Fibroblast of lung (primary cell): ENCODE data around the gene EDN2. TPM values are rescaled to one million over a fixed set of nuclear protein-coding genes. Genes with fewer than 3 reads are reported as not detected.
A peak's percentile ranks its signal among the peaks of the same experiment; 100 is the strongest.

ENCODE experiments used
- DNase-seq, 2 donors: peaks; one replicate each; pipeline versions ENCODE4 v3.0.0 to v3.0.0-alpha.2; 2010; ENCODE audit warnings: low read depth in 2 of 2
- H2AFZ ChIP-seq: 2 replicates; pipeline ENCODE4 v1.5.1; 2012; ENCODE audit warnings: low read length, control low read depth, inconsistent platforms
- H3K27ac ChIP-seq: 2 replicates; pipeline ENCODE4 v1.5.1; 2011; ENCODE audit warnings: low read length, control low read depth; ENCODE audit not compliant: insufficient read depth
- H3K27me3 ChIP-seq: 2 replicates; pipeline ENCODE4 v1.5.1; 2011; ENCODE audit warnings: mild to moderate bottlenecking, low read length; ENCODE audit not compliant: control insufficient read depth, insufficient read depth
- H3K36me3 ChIP-seq: 2 replicates; pipeline ENCODE4 v1.5.1; 2011; ENCODE audit warnings: low read length; ENCODE audit not compliant: control insufficient read depth, insufficient read depth
- H3K4me1 ChIP-seq: 2 replicates; pipeline ENCODE4 v1.5.1; 2011; ENCODE audit warnings: low read length; ENCODE audit not compliant: control insufficient read depth, insufficient read depth; ENCODE audit errors: extremely low read depth
- H3K4me2 ChIP-seq: 2 replicates; pipeline ENCODE4 v1.5.1; 2011; ENCODE audit warnings: low read length, control low read depth; ENCODE audit not compliant: insufficient read depth; ENCODE audit errors: extremely low read depth
- H3K4me3 ChIP-seq, 4 experiments: fragments of 200-600 bp in 1 of 4; sonication (generic) in 1 of 4; replicated peaks in 1 of 4; 2 replicates each; pipeline ENCODE4 v1.5.1; 2011 to 2016; ENCODE audit warnings: low read length in 4 of 4, low read depth in 3 of 4, mild to moderate bottlenecking in 3 of 4, control low read depth in 2 of 4, inconsistent platforms in 1 of 4, mixed read lengths in 1 of 4; ENCODE audit not compliant: insufficient read depth in 1 of 4; ENCODE audit errors: control extremely low read depth in 1 of 4
- H3K79me2 ChIP-seq: 2 replicates; pipeline ENCODE4 v1.5.1; 2012; ENCODE audit warnings: mild to moderate bottlenecking, low read length, inconsistent platforms; ENCODE audit not compliant: control insufficient read depth, insufficient read depth
- H3K9ac ChIP-seq: 2 replicates; pipeline ENCODE4 v1.5.1; 2011; ENCODE audit warnings: mild to moderate bottlenecking, low read length, control low read depth; ENCODE audit not compliant: insufficient read depth
- H3K9me3 ChIP-seq: 2 replicates; pipeline ENCODE4 v1.5.1; 2012; ENCODE audit warnings: low read depth, low read length; ENCODE audit not compliant: control insufficient read depth, insufficient read depth
- H4K20me1 ChIP-seq: 2 replicates; pipeline ENCODE4 v1.5.1; 2011; ENCODE audit warnings: low read length; ENCODE audit not compliant: control insufficient read depth, insufficient read depth; ENCODE audit errors: extremely low read depth
- EZH2 ChIP-seq: IDR thresholded peaks from 2 replicates; pipeline ENCODE4 v1.5.1; 2012; ENCODE audit warnings: low read length, control low read depth, mild to moderate bottlenecking; ENCODE audit errors: missing control alignments
- polyA plus RNA-seq, 2 donors: library from polyadenylated mRNA; depleted of rRNA in 1 of 2; stranded (reverse) in 1 of 2; unstranded in 1 of 2; fragments of >200 nt; gene quantifications; 2 replicates each; pipeline ENCODE4 v1.2.1, GENCODE V29; 2011 to 2012; ENCODE audit warnings: missing spikeins in 1 of 2
- total RNA-seq: library from RNA; depleted of rRNA; stranded (reverse); fragments of >200 nt; gene quantifications from 2 replicates; pipeline ENCODE4 v1.2.1, GENCODE V29; 2014
- TF ChIP-seq, protein P1 (sequence below), 2 donors: IDR thresholded peaks in 1 of 2; conservative IDR thresholded peaks in 1 of 2; 1 replicate in 1 of 2; 2 replicates in 1 of 2; pipeline ENCODE4 v1.5.1; 2011 to 2012; ENCODE audit warnings: low read length in 2 of 2, control low read depth in 1 of 2, inconsistent platforms in 1 of 2, low read depth in 1 of 2, mild to moderate bottlenecking in 1 of 2

Gene EDN2
- total and polyA plus RNA-seq, 2 donors (not counting 1 experiment from before 2014, with no cell fraction given) = not detected

DNA sequence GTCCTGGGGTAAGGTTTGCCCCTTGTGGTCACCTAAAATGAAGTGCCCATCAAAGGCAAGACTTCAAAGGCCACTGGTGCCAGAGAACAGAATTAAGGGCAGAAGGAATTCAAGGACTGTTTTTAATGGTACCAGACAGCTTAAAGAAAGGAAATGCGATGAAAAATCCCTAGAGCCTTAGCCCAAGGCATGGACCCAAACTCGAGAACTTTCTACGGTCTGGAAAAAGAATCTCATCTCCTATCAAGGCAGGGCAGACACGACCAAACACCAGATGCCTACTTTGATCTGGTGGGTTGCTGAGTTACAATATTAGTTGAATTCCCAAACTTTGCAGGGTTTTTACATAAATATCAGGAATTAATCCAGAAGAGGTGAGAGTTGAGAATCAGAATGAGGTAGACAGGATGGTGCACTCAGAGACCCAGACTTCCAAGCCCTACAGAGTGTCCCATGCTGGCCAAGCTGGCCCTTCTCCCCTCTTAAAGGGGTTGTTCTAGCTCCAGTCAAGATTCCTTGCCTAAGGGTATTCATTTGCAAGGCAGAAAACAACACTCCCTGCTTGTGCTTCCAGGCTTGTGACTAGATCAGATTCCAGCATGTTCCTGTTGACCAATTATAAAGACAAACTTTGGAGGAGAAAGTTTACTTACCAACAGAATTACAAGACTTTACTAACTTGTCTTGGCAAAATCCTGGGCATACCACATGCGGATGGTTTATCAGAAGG lies 48.0 kb downstream of the EDN2 start:
- Histone ChIP-seq H3K4me2 (no peak overlapping the region), H2AFZ (no peak overlapping the region), H3K9me3 (no peaks in the 10 kb centered on the region), H3K79me2 (no peaks in the 10 kb centered on the region), H3K4me3 (no peak overlapping the region), H4K20me1 (no peaks in the 10 kb centered on the region), H3K36me3 (no peaks in the 10 kb centered on the region), H3K27me3 (peaks cover 2% of the 10 kb centered on the region), H3K9ac (no peak overlapping the region), H3K27ac (no peak overlapping the region), H3K4me1 (peaks cover 11% of the 10 kb centered on the region)
- DNase-seq = no peak
- TF ChIP-seq, protein P1, sequence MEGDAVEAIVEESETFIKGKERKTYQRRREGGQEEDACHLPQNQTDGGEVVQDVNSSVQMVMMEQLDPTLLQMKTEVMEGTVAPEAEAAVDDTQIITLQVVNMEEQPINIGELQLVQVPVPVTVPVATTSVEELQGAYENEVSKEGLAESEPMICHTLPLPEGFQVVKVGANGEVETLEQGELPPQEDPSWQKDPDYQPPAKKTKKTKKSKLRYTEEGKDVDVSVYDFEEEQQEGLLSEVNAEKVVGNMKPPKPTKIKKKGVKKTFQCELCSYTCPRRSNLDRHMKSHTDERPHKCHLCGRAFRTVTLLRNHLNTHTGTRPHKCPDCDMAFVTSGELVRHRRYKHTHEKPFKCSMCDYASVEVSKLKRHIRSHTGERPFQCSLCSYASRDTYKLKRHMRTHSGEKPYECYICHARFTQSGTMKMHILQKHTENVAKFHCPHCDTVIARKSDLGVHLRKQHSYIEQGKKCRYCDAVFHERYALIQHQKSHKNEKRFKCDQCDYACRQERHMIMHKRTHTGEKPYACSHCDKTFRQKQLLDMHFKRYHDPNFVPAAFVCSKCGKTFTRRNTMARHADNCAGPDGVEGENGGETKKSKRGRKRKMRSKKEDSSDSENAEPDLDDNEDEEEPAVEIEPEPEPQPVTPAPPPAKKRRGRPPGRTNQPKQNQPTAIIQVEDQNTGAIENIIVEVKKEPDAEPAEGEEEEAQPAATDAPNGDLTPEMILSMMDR (conservative IDR thresholded peaks at IDR 0.05 in 1 of 2, IDR thresholded peaks at IDR 0.05 in 1 of 2; ENCODE audit: low read depth in 1 of 2, low read length in 2 of 2) = no peak
- TF ChIP-seq EZH2 = no peak

DNA sequence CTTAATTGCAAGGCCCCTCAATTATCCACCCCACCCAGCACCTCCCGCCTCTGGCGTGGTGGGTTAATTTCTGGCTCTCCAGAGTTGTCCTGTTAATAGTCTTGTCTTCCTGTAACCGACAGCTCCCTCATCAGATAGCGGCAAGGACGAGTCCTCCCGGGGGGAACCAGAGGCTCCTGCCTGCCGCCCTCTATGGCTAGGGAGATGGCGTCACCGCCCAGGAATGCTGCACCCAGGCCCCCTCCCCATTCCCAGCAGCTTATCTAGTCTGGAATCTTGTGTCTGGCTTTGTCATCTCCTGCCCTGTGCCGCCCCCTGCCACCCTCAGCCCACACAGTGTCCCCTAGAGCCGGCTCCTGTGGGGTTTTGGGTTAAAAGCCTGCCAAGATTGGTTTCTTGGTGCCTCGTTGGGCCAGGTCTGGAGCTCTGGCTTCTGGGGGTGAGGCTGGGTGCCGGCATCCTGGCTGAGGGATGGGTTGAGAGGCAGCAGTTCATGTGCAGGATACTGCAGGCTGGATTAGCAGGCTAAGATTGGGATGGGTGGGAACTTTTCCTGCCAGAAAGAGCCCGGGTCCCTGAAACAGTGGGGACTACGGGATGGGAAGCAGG lies 48.8 kb downstream of the EDN2 start:
- H3K4me3 ChIP-seq = no peak overlapping the region
- peaks cover 2% of the 10 kb centered on the region for H3K27me3 ChIP-seq
- no peak overlapping the region for H3K27ac ChIP-seq
- H3K79me2 ChIP-seq = no peaks in the 10 kb centered on the region
- no peak overlapping the region for H2AFZ ChIP-seq
- H4K20me1 ChIP-seq = no peaks in the 10 kb centered on the region
- TF ChIP-seq EZH2 = no peak
- TF ChIP-seq, protein P1 (conservative IDR thresholded peaks at IDR 0.05 in 1 of 2, IDR thresholded peaks at IDR 0.05 in 1 of 2; ENCODE audit: low read depth in 1 of 2, low read length in 2 of 2) = no peak
- no peaks in the 10 kb centered on the region for H3K9me3 ChIP-seq
- peaks cover 11% of the 10 kb centered on the region for H3K4me1 ChIP-seq
- H3K4me2 ChIP-seq = no peak overlapping the region
- no peak overlapping the region for H3K9ac ChIP-seq
- H3K36me3 ChIP-seq = no peaks in the 10 kb centered on the region
- peak in 1 of 2 donors; percentile 73 for DNase-seq

DNA sequence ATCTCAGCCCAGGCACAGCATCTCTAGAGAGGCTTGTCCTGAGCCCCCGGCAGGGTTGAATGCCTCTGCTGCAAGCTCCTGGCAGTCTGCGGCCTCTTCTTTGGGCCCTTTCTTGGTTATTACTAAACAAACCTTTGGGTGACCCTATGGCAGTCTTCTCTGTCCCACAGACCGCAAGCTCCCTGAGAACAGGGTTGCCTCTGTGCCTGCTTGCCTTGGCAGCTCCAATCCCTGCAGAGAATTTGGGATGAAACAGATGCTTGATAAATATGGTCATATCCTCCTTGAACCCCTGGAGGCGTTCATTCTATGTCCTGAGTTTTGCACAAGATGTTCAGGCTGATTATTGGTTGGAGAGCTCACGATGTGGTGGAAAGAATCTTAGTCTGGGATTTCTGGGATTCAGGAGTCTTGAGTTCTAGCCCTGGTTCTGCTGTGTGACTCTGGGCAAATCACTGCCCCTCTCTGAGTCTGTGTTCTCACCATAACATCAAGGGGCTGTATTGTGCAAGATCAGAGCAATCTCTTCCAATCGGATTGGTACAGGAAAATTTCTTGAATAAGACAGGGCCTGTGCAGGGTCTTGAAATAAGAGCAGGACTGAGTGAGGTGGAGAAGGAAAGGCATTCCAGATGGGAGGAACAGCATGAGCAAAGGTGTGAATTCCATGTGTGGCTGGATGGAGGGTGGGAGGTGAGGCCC lies 49.6 kb downstream of the EDN2 start:
- H3K9me3 ChIP-seq = no peaks in the 10 kb centered on the region
- H3K79me2 ChIP-seq = no peaks in the 10 kb centered on the region
- no peak overlapping the region for H3K4me3 ChIP-seq
- H2AFZ ChIP-seq = no peak overlapping the region
- H4K20me1 ChIP-seq = no peaks in the 10 kb centered on the region
- peak in 1 of 2 donors; percentile 92 for DNase-seq
- H3K27me3 ChIP-seq = peaks cover 2% of the 10 kb centered on the region
- H3K27ac ChIP-seq = no peak overlapping the region
- H3K4me2 ChIP-seq = no peak overlapping the region
- TF ChIP-seq, protein P1 (conservative IDR thresholded peaks at IDR 0.05 in 1 of 2, IDR thresholded peaks at IDR 0.05 in 1 of 2; ENCODE audit: low read depth in 1 of 2, low read length in 2 of 2) = no peak
- TF ChIP-seq EZH2 = no peak
- H3K9ac ChIP-seq = no peak overlapping the region
- peaks cover 11% of the 10 kb centered on the region for H3K4me1 ChIP-seq
- H3K36me3 ChIP-seq = no peaks in the 10 kb centered on the region
